Stimulated activated CD4-positive, alpha-beta T cell treated with anti-CD3 and anti-CD28 coated beads, TNF-alpha, amount 100 ng/mL, for 4 hours (primary cell): ENCODE results near the gene HNF1A.
"Not testable (repeated sequence)": the region's sequence is repeated elsewhere in the genome, so short reads cannot be mapped to it uniquely, and the experiment has no call there.

Experiments used
- DNase-seq, 3 experiments: peaks; one replicate each; pipeline ENCODE4 v3.0.0-alpha.2; 2020; ENCODE audit warnings: low read depth in 3 of 3

The HNF1A gene

DNA sequence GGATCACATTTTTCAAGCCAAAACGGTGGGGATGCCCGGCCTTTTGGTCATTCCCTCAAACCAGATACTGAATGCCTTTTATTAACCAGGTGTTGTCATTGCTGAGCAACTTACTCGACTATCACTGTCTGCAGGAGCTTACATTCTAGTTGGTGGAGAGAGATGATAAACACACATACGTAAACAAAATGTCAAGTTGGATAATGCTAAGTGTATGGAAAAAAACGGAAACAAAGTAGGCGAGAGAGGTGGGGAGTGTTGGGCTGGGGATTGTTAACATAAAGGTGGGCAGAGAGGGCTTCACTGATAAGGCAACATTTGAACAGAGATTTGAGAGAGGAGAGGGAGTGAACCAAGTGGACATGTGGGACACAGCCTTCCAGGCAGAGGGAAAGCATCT lies 33.5 kb downstream of the HNF1A start:
- no peak for DNase-seq

- DNase-seq, result no peak
Observed at GRCh38 chr12:121013715-121014114, 35.4 kb downstream of the HNF1A start.

DNA sequence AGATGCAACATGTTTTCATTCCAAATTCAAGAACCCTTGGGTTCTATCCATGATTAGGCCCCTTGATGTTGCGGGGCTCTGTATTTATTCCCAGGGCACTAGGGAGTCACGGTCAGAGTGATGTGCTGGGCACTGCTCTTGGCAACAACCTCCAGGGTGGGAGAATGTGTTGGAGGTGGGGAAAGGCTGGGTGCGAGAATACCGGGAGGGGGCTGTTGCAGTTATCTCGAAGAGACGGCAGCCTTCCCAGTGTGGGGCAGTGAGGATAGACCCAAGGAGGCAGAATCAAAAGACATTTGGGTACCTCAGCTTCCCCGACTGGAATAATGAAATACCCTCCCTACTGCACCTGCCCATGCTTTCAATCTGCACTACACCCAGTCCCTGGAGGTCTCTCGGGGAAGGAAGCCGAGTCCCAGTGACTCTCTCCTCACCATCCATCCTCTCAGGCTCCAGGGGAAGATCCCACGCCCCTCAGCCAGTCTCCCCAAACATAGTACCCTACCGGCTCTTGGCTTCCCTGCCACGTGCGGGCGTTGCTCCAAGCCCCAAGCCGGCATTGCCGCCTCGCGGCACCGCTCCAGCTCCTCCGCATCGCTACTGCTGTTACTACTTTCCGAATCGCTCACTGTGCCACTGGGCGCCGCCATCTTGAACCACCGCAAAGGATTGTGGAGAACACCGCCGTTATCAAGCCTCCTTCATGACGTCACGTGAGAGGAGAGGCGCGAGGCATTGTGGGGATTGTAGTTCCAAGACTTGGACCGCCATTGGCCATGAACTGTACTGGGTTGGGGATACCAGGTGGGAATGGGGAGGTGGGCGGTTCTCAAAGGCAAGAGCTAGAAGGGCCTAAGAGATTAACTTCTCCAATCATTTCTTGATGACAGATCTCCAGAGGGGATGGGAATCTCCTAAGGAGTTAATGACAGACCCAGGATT lies 37.8 kb downstream of the HNF1A start, which contains the start of gene C12orf43:
C12orf43 (minus strand) TSS at position 663 of the 942 bp plus-strand sequence; CDS start at position 650, 13 bp downstream.
- DNase-seq, result peak; percentile 80 to 86 (median 84)

GRCh38 chr12:121017966-121018491 lies 39.7 kb downstream of the HNF1A start:
- DNase-seq, result no peak

GRCh38 chr12:121018860-121019617 lies 40.7 kb downstream of the HNF1A start:
- no peak for DNase-seq

- no peak for DNase-seq
Observed at GRCh38 chr12:121021754-121022153, 43.4 kb downstream of the HNF1A start.

DNA sequence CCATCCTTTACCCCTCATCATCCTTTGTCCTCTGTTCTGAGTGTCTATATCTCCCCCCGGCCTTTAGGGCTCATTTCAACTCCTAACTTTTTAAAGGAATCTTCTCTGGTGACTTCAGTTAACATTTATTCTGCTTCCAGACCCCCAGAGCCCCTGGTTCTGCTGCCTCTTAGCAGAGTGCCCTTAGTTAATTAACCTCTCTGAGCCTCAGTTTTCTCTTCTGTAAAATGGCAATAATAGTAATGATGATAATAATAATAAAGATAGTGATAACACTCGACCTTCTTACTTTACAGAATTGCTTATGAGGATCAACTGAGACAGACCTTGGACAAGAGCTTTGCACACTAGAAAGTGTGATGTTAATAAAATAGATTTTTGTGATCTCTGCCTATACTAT lies 44.4 kb downstream of the HNF1A start:
- no peak for DNase-seq

- no peak for DNase-seq
Observed at GRCh38 chr12:121023799-121024198, 45.5 kb downstream of the HNF1A start.

GRCh38 chr12:121025442-121026226 lies 47.3 kb downstream of the HNF1A start:
- DNase-seq, result no peak

DNA sequence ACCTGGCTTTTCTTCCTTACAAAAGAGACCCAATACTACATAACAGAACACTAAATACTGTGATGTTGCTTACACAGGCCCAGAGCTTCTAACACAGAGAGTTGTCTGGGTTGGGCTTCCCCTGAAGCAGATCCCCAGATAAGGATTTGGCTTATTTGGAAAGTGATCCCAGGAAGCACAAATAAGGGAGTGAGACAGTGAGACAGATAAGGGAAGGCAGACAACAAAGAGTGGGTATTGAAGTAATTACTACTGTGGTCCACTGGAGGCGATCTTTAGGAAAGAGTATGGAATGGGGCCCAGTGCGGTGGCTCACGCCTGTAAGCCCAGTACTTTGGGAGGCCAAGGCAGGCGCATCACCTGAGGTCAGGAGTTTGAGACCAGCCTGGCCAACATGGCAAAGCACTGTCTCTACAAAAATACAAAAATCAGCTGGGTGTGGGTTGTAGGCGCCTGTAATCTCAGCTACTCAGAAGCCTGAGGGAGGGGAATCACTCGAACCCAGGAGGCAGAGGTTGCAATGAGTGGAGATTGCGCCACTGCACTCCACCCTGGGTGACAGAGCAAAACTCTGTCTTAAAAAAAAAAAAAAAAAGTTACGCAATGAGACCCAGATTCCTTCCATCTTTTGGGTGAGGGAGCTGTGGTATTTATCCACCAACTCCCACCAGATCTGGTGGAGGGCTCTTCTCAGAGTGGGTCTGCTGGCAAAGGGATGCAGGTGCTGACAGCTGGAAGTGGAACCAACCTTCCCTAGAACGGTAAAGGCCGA lies 48.1 kb downstream of the HNF1A start:
- DNase-seq, result no peak

GRCh38 chr12:121030576-121031212 lies 52.4 kb downstream of the HNF1A start:
- no peak for DNase-seq

DNA sequence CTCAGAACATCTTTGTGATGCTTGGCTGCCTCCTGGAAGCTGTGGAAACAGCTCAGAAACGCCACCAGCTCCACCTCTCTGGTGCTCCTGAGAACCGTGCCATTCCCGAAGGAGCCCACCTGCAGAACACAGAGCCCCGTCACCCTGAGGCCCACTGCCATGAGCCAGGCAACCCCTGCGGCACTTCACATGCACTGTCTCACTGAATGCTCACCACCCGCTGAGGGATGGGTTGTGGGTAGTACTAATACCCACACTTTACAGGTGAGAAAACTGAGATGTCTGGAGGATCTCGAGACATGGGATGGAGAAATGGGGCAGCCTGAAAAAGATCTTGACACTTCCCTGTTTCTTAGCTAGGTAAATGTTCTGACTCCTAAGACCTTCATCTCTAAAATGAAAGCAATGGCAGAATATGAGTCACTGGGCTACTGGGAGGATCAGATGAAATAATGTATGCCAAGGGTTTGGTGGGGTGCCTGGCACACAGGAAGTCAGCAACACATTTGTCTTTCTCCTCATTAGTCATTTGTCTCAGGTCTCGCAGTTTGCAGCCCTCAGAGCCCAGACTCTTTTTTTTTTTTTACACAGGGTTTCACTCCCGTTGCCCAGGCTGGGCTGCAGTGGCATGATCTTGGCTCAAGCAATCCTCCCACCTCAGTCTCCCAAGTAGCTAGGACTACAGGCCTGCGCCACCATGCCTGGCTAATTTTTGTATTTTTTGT lies 55.4 kb downstream of the HNF1A start:
- peak in 2 of 3 experiments; percentile 20 to 44 for DNase-seq

- no peak for DNase-seq
Observed at GRCh38 chr12:121034616-121035305, 56.4 kb downstream of the HNF1A start.

- no peak for DNase-seq
Observed at GRCh38 chr12:121036810-121037326, 58.5 kb downstream of the HNF1A start.

DNA sequence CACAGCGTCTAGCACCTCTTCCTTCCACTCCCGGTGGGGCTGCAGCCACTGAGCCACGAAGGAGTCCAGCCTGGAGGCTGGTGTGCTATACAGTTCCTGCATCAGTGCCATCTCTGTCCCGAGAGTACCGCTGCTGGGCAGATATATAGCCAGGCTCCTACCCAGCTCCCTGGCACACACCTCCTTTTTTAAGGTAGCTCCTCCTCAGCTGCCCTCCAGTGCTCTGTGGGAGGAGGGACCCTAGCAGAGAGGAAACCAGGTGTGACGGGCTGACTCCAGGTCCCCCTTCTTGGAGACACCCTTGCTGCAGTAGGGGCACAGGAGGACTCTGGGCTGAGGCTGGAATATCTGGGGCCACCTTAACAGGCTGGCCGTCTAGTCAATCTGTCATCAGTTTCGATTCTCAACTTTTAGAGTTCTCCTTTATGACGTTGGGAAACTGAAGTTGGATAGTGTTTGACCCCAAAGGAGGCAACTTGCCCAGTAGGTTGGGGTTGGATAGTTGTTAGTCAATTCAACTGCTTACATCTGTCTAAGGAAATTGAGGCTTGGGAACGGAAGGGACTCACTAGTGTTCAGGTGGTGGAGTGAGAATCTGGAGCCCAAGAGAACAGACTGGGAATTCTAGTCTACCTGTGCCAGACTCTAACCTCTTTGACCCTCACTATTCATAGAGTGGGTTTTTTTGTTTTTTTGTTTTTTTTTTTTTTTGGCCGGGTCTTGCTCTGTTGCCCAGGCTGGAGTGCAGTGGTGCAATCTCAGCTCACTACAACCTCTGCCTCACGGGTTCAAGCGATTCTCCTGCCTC lies 60.7 kb downstream of the HNF1A start, which contains the start of gene OASL:
OASL (minus strand) TSS at position 386 of the 808 bp plus-strand sequence; CDS start at position 111, 275 bp downstream.
- peak in 2 of 3 experiments; percentile 23 to 38 for DNase-seq

- DNase-seq, result no peak
Observed at GRCh38 chr12:121043067-121043466, 64.7 kb downstream of the HNF1A start.

GRCh38 chr12:121047400-121047799 lies 69.1 kb downstream of the HNF1A start:
- DNase-seq, result not testable (repeated sequence)

DNA sequence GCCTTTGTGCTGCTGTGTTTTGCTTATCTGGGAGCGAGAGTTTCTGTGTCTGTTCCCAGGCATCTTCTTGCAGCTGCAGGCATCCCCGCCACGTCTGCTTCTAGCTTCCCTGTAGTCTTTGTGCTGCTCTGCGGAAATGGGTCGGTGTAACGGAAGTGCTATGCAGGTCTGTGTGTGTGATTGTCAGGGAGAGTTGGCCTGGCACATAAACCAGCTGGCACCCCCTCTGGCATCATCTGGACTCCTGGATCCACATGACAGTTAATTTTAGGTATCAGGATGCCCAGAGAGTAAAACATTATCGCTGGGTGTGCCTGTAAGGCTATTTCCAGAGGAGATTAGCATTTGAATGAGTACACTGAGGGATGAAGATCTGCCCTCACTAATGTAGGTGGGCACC lies 70.1 kb downstream of the HNF1A start:
- no peak for DNase-seq
